GM18505 (cell line): Measurements from ENCODE around the gene STOML1.

Experiments
- ATAC-seq: cut with Tn5 transposase; IDR thresholded peaks from one replicate; pipeline ENCODE4 v1.9.1; 2021; ENCODE audit not compliant: unreplicated experiment
- POLR2A ChIP-seq: IDR thresholded peaks from 4 replicates; pipeline ENCODE4 v1.6.1; 2011; ENCODE audit warnings: borderline replicate concordance; ENCODE audit not compliant: insufficient read depth, insufficient read length; ENCODE audit errors: extremely low read depth

The STOML1 gene

GRCh38 chr15:74006774-74007639 lies 14.9 kb upstream of the STOML1 start:
- no peak for ATAC-seq
- TF ChIP-seq POLR2A, result no peak

- TF ChIP-seq POLR2A, result no peak
- no peak for ATAC-seq
These were observed 5.9 kb upstream of the STOML1 start for GRCh38 chr15:73997986-73998385.

GRCh38 chr15:73996939-73997338 lies 4.8 kb upstream of the STOML1 start:
- no peak for TF ChIP-seq POLR2A
- ATAC-seq, result no peak

GRCh38 chr15:73996267-73996666 lies 4.2 kb upstream of the STOML1 start:
- TF ChIP-seq POLR2A, result no peak
- no peak for ATAC-seq

GRCh38 chr15:73994912-73995622 lies 3.0 kb upstream of the STOML1 start:
- no peak for TF ChIP-seq POLR2A
- no peak for ATAC-seq

- peak; percentile 61 for ATAC-seq
These were observed 2.4 kb upstream of the STOML1 start, which contains the start of gene PML for GRCh38 chr15:73994413-73994883. TSS of gene PML (plus strand) at chr15:73994716. CDS start at chr15:73994813, 97 bp downstream.

GRCh38 chr15:73993211-73993994 lies 1.3 kb upstream of the STOML1 start:
- no peak for ATAC-seq
- TF ChIP-seq POLR2A, result no peak

More at GRCh38 chr15:73994413-73994883, 2.4 kb upstream of the STOML1 start, which contains the start of gene PML:
- TF ChIP-seq POLR2A, result peak; percentile 66

GRCh38 chr15:73992594-73992898 lies 451 bp upstream of the STOML1 start:
- no peak for TF ChIP-seq POLR2A
- ATAC-seq, result no peak

- TF ChIP-seq POLR2A, result no peak
- no peak for ATAC-seq
These were observed 835 bp downstream of the STOML1 start for GRCh38 chr15:73991260-73991659.

GRCh38 chr15:73990250-73991005 lies 1.7 kb downstream of the STOML1 start:
- no peak for TF ChIP-seq POLR2A
- no peak for ATAC-seq

- TF ChIP-seq POLR2A, result no peak
- no peak for ATAC-seq
These were observed 2.9 kb downstream of the STOML1 start for GRCh38 chr15:73989001-73989798.
